ENCODE data around the gene AHI1.

DNA sequence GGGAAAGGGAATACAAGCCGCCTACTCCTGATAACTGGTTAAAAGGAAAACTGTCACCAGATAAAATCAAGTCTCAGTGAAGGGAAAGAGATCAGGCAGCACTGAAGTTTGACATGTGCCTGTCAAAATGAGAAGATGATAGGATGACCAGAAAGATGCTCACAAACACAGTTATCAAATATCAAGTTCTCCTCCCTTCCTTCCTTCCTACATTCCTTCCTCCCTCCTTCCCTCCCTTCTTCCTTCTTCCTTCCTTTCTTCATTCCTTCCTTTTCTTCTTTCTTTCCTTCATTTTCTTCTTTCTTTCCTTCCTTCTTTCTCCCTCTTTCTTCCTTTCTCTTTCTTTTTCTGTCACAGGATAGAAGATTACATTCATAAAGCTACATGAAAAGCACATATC lies 261.2 kb downstream of the AHI1 start:
- TF ChIP-seq, protein P1, sequence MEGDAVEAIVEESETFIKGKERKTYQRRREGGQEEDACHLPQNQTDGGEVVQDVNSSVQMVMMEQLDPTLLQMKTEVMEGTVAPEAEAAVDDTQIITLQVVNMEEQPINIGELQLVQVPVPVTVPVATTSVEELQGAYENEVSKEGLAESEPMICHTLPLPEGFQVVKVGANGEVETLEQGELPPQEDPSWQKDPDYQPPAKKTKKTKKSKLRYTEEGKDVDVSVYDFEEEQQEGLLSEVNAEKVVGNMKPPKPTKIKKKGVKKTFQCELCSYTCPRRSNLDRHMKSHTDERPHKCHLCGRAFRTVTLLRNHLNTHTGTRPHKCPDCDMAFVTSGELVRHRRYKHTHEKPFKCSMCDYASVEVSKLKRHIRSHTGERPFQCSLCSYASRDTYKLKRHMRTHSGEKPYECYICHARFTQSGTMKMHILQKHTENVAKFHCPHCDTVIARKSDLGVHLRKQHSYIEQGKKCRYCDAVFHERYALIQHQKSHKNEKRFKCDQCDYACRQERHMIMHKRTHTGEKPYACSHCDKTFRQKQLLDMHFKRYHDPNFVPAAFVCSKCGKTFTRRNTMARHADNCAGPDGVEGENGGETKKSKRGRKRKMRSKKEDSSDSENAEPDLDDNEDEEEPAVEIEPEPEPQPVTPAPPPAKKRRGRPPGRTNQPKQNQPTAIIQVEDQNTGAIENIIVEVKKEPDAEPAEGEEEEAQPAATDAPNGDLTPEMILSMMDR (IDR thresholded peaks at IDR 0.05; ENCODE audit: poor library complexity) = no peak
- TF ChIP-seq EZH2 (IDR thresholded peaks at IDR 0.05; ENCODE audit: borderline replicate concordance) (no peak), EZH2phosphoT487 (IDR thresholded peaks at IDR 0.05; ENCODE audit: low read depth, severe bottlenecking, unreplicated experiment) (no peak)

Data from hepatocyte (in vitro differentiated cells).